GM12891 (cell line): ENCODE data around the gene LRRC63.

Experiments used
- PAX5 ChIP-seq: IDR thresholded peaks from 2 replicates; pipeline ENCODE4 v1.6.1; 2011; ENCODE audit warnings: low read length, moderate library complexity, mild to moderate bottlenecking; ENCODE audit not compliant: insufficient read depth, severe bottlenecking
- POLR2A ChIP-seq: IDR thresholded peaks from 2 replicates; pipeline ENCODE4 v1.6.1; 2011; ENCODE audit warnings: low read depth, low read length, control low read depth
- POLR2AphosphoS5 ChIP-seq: IDR thresholded peaks from 2 replicates; pipeline ENCODE4 v1.6.1; 2011; ENCODE audit warnings: low read depth, low read length, control low read depth
- POU2F2 ChIP-seq: IDR thresholded peaks from 2 replicates; pipeline ENCODE4 v1.6.1; 2011; ENCODE audit warnings: low read depth, mild to moderate bottlenecking, control low read depth, low read length, moderate library complexity
- TAF1 ChIP-seq: IDR thresholded peaks from 2 replicates; pipeline ENCODE4 v1.6.1; 2011; ENCODE audit warnings: low read depth, low read length, control low read depth

DNA sequence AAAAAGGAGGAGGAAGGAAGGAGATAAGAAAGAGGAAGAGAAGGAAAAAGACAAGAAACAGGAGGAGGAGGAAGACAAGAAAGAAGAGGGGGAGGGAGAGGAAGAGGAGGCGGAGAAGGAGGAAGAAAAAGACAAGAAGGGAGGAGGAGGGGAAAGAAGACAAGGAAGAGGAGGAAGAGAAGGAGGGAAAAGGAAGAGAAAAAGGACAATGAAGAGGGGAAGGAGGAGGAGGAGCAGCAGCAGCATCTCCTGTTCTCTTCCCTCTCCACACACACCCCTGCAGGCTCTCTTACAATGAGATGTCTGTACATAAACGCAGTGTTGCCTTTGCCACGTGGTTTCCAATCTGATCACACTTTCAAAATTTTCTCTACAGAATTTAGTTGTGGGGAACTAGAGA, 108.7 kb downstream of the LRRC63 start:
- TF ChIP-seq POLR2A, result no peak
- no peak for TF ChIP-seq POLR2AphosphoS5
- TF ChIP-seq TAF1, result no peak
- no peak for TF ChIP-seq POU2F2
- no peak for TF ChIP-seq PAX5
